Vagina (tissue), 2 donors: Measurements from ENCODE around the gene CCNY. TPM values are rescaled to one million over a fixed set of nuclear protein-coding genes. Genes with fewer than 3 reads are reported as not detected.
"Not testable (repeated sequence)": the region's sequence is repeated elsewhere in the genome, so short reads cannot be mapped to it uniquely, and the experiment has no call there.

ENCODE experiments used
- DNase-seq, 2 donors: peaks; one replicate each; pipeline ENCODE4 v3.0.0-alpha.2; 2017; ENCODE audit errors: extremely low spot score in 2 of 2
- H3K27ac ChIP-seq: fragments of 200-600 bp; sonication (generic); one replicate; pipeline ENCODE4 v1.5.1; 2019
- H3K27me3 ChIP-seq: fragments of 200-600 bp; sonication (generic); one replicate; pipeline ENCODE4 v1.5.1; 2019
- H3K36me3 ChIP-seq, 2 donors: fragments of 200-600 bp; sonication (generic); one replicate each; pipeline ENCODE4 v1.5.1; 2017 to 2019
- H3K4me1 ChIP-seq: fragments of 200-600 bp; sonication (generic); one replicate; pipeline ENCODE4 v1.5.1; 2019
- H3K4me3 ChIP-seq, 2 donors: fragments of 200-600 bp; sonication (generic); 1 replicate in 1 of 2; 2 replicates in 1 of 2; pipeline ENCODE4 v1.5.1; 2016 to 2019
- H3K9me3 ChIP-seq: fragments of 200-600 bp; sonication (generic); one replicate; pipeline ENCODE4 v1.5.1; 2019
- CTCF ChIP-seq, 3 experiments: fragments of 450-650 bp in 2 of 3; fragments of 200-600 bp in 1 of 3; sonication (generic) in 1 of 3; IDR thresholded peaks; one replicate each; pipeline ENCODE4 v1.5.1; 2017 to 2019; ENCODE audit warnings: antibody characterized with exemption in 3 of 3, mild to moderate bottlenecking in 2 of 3, moderate library complexity in 2 of 3
- POLR2A ChIP-seq, 2 donors: fragments of 450-650 bp; IDR thresholded peaks; one replicate each; pipeline ENCODE4 v1.6.1; 2017; ENCODE audit warnings: antibody characterized with exemption in 2 of 2, mild to moderate bottlenecking in 2 of 2, moderate library complexity in 2 of 2
- POLR2AphosphoS5 ChIP-seq, 2 donors: sonication (generic); formaldehyde crosslinking; IDR thresholded peaks; one replicate each; pipeline ENCODE4 v1.9.0; 2017; ENCODE audit warnings: antibody characterized with exemption in 2 of 2, mild to moderate bottlenecking in 2 of 2, low read depth in 1 of 2; ENCODE audit not compliant: insufficient read depth in 1 of 2
- intact Hi-C: fragments of 100-400 bp; cut with DNase I; formaldehyde crosslinking; loops from one replicate; pipeline ENCODE4 v1.15.1; 2023
- total RNA-seq: library from RNA; depleted of rRNA; stranded (reverse); fragments of >200 nt; gene quantifications from one replicate; pipeline ENCODE4 v1.2.3, GENCODE V29; 2016

The CCNY gene
- total RNA-seq, 1 donor from 2014 or later = 28.5 TPM

- no peak for TF ChIP-seq CTCF (IDR thresholded peaks at IDR 0.05)
- TF ChIP-seq POLR2A (IDR thresholded peaks at IDR 0.05) = no peak
- no peak for TF ChIP-seq POLR2AphosphoS5 (IDR thresholded peaks at IDR 0.05; ENCODE audit: insufficient read depth in 1 of 2, low read depth in 1 of 2)
- no peak for DNase-seq
- H3K36me3 ChIP-seq = no peaks in the 10 kb centered on the region
- H3K4me1 ChIP-seq = no peaks in the 10 kb centered on the region
- H3K27ac ChIP-seq = no peak overlapping the region
- H3K27me3 ChIP-seq = no peaks in the 10 kb centered on the region
- H3K4me3 ChIP-seq = no peak overlapping the region
- intact Hi-C loops = no loop called here
- H3K9me3 ChIP-seq = no peaks in the 10 kb centered on the region
Observed at GRCh38 chr10:35304649-35305048, 31.7 kb upstream of the CCNY start.

- no peaks in the 10 kb centered on the region for H3K9me3 ChIP-seq
Observed at GRCh38 chr10:35306852-35307251, 29.5 kb upstream of the CCNY start.

GRCh38 chr10:35307297-35307696 is 29.0 kb upstream of the CCNY start:
- no peak overlapping the region for H3K27ac ChIP-seq
- DNase-seq = no peak
- H3K36me3 ChIP-seq = no peaks in the 10 kb centered on the region
- intact Hi-C loops = no loop called here
- H3K4me1 ChIP-seq = no peaks in the 10 kb centered on the region
- TF ChIP-seq POLR2A (IDR thresholded peaks at IDR 0.05) (no peak), CTCF (IDR thresholded peaks at IDR 0.05) (no peak), POLR2AphosphoS5 (IDR thresholded peaks at IDR 0.05; ENCODE audit: insufficient read depth in 1 of 2, low read depth in 1 of 2) (no peak)
- H3K4me3 ChIP-seq = no peak overlapping the region
- no peaks in the 10 kb centered on the region for H3K27me3 ChIP-seq
- H3K9me3 ChIP-seq = no peaks in the 10 kb centered on the region

More at GRCh38 chr10:35306852-35307251, 29.5 kb upstream of the CCNY start:
- intact Hi-C loops = no loop called here
- no peaks in the 10 kb centered on the region for H3K27me3 ChIP-seq
- H3K4me1 ChIP-seq = no peaks in the 10 kb centered on the region
- H3K36me3 ChIP-seq = no peaks in the 10 kb centered on the region
- H3K27ac ChIP-seq = no peak overlapping the region
- DNase-seq = no peak
- no peak overlapping the region for H3K4me3 ChIP-seq
- TF ChIP-seq CTCF (IDR thresholded peaks at IDR 0.05) = no peak
- TF ChIP-seq POLR2AphosphoS5 (IDR thresholded peaks at IDR 0.05; ENCODE audit: insufficient read depth in 1 of 2, low read depth in 1 of 2) = no peak
- TF ChIP-seq POLR2A (IDR thresholded peaks at IDR 0.05) = no peak

- Histone ChIP-seq H3K9me3 (no peaks in the 10 kb centered on the region), H3K36me3 (no peaks in the 10 kb centered on the region), H3K4me3 (no peak overlapping the region), H3K27me3 (no peaks in the 10 kb centered on the region), H3K4me1 (no peaks in the 10 kb centered on the region), H3K27ac (no peak overlapping the region)
- intact Hi-C loops = no loop called here
- TF ChIP-seq POLR2A (IDR thresholded peaks at IDR 0.05) = no peak
- no peak for TF ChIP-seq CTCF (IDR thresholded peaks at IDR 0.05)
- no peak for TF ChIP-seq POLR2AphosphoS5 (IDR thresholded peaks at IDR 0.05; ENCODE audit: insufficient read depth in 1 of 2, low read depth in 1 of 2)
- no peak for DNase-seq
Observed at GRCh38 chr10:35308809-35309208, 27.5 kb upstream of the CCNY start.

- H3K4me1 ChIP-seq, H3K36me3 ChIP-seq, intact Hi-C loops, H3K4me3 ChIP-seq, H3K9me3 ChIP-seq, H3K27me3 ChIP-seq, H3K27ac ChIP-seq, DNase-seq: not testable (repeated sequence)
Observed at GRCh38 chr10:35314142-35314541, 22.2 kb upstream of the CCNY start.

GRCh38 chr10:35315235-35315634 is 21.1 kb upstream of the CCNY start:
- H3K9me3 ChIP-seq, intact Hi-C loops, H3K36me3 ChIP-seq, H3K27me3 ChIP-seq, H3K4me3 ChIP-seq, H3K27ac ChIP-seq, DNase-seq, H3K4me1 ChIP-seq: not testable (repeated sequence)
